ENCODE measurements around the gene C11orf52. TPM values are rescaled to one million over a fixed set of nuclear protein-coding genes. Genes with fewer than 3 reads are reported as not detected.
A peak's percentile ranks its signal among the peaks of the same experiment; 100 is the strongest.

C11orf52 gene
- total RNA-seq, 1 experiment from 2014 or later, result 0.53 TPM

DNA sequence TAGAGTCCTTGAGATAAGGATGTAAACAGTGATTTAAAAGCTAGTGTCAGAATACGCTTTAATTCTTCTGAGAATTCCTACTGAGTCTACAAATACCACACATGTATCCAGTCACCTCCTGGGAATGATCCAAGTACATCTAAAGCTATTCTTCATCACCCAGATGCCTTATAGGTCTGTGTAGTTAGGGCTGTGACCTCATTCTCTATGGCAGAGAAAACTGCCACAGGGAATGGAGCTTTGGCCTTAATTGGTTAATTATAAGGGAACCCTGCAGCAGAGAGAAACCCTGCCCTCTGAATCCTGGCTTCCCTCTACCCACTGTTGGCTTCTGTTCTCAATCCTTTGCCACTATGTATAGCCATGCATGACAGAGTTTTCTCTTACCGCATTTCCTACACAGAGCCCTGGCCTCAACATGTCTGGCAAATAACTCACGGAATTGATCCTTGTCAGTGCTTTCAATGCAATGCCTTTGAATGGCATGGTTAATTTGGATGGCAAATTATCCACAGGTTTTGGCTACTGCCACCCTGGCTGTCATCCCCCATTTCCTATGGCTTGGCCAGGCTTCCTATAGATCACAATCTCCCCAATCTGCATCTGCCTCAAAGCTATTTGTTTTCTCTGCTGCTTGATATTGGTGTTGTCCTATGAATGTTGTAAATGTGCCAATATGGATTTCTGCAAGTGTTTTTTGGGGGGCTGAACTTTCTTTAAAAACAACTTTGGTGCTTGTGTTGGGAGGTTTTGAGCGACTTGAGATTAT, 21.3 kb downstream of the C11orf52 start:
- H3K36me3 ChIP-seq, result no peaks in the 10 kb centered on the region
- no peak for DNase-seq
- no peaks in the 10 kb centered on the region for H3K9me3 ChIP-seq (replicated peaks)
- H3K4me1 ChIP-seq, result peaks cover 9% of the 10 kb centered on the region; the same call in 1 of the 2 replicates
- H3K27me3 ChIP-seq, result no peaks in the 10 kb centered on the region
- H3K27ac ChIP-seq, result no peak overlapping the region
- H3K4me3 ChIP-seq, result no peak overlapping the region

DNA sequence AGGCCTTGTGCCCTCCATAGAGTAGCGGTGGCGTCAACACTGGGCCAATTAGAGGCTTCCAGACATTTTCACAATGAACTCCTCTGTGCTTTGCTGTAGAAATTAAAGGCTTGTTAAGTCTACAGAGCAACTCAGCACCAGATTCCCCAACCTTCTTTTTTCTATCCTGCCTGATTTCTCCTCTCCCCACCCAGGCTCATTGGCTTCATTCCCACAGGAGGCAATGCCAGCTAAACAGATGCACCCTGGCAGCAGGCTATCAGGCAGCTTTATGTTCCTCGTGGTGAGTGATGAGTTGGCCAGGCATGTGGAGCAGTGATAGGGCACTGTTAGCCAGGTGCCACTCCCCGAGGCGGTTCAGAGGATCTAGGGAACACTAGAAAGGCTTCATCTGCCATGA, 23.2 kb downstream of the C11orf52 start:
- peak in 1 of 2 experiments; percentile 34 for DNase-seq
- Histone ChIP-seq H3K4me1 (0 out of 2 replicates have a peak, but pooled peaks cover 5% of the 10 kb centered on the region), H3K27ac (no peak overlapping the region), H3K4me3 (no peak overlapping the region), H3K27me3 (no peaks in the 10 kb centered on the region), H3K36me3 (no peaks in the 10 kb centered on the region), H3K9me3 (replicated peaks) (no peaks in the 10 kb centered on the region)

DNA sequence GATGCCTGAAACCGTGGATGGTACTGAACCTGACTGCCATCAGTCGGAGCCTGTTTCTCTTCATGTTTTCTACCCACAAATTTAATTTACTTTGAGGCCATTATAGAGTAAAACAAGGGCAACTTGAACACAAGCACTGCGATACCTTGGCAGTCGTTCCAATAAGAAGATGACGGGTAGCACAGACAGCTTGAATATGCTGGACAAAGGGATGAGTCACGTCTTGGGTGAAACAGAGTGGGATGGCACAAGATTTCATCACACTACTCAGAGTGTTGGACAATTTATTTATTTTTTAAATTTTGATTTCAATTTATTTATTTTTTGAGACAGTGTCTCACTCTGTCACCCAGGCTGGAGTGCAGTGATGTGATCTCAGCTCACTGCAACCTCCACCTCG, 24.1 kb downstream of the C11orf52 start:
- 0 out of 2 replicates have a peak, but pooled peaks cover 2% of the 10 kb centered on the region for H3K4me1 ChIP-seq
- H3K9me3 ChIP-seq (replicated peaks), result no peaks in the 10 kb centered on the region
- DNase-seq, result no peak

DNA sequence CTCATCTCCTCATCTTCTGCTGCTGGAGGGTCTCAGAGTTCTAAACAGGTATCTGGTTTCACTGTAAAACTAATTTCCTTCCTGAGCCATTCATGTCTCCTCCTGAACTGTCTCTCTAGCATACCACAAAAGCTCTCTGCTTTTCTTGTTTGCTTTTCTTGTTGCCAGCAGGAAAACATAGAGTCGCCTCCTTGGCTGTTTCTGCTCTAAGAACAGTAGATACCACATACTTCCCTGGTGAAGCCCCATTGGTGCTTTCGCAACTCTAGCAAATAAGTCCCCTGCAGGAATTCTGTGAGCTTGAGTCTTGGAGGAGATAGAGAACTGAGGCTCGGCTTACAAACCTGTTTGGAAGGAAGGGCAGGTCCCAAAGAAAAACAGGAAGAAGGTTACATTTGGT, 25.4 kb downstream of the C11orf52 start:
- Histone ChIP-seq H3K27me3 (no peaks in the 10 kb centered on the region), H3K27ac (no peak overlapping the region), H3K9me3 (replicated peaks) (no peaks in the 10 kb centered on the region), H3K4me3 (no peak overlapping the region), H3K4me1 (0 out of 2 replicates have a peak, but pooled peaks cover 2% of the 10 kb centered on the region), H3K36me3 (no peaks in the 10 kb centered on the region)
- no peak for DNase-seq

More for the DNA sequence above, 24.1 kb downstream of the C11orf52 start:
- Histone ChIP-seq H3K27me3 (no peaks in the 10 kb centered on the region), H3K36me3 (no peaks in the 10 kb centered on the region), H3K27ac (no peak overlapping the region), H3K4me3 (no peak overlapping the region)

DNA sequence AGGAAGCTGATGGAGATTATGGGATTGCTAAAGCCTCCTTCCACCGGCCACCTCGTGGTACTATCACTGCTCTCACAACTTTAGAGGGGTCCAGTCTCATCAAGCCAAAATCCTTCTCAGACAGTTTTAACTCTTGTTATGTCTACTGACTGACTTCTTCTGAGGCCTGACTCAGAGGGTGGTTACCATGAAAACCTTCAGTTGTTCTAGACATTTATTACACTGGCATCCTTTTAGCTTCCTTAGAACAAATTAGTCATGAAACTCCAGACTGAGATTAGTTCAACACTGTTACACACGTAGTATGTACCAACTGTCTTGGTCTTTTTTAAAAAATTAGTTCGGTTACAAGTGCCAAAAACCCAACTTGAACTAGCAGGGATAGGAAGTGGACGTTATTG, 25.9 kb downstream of the C11orf52 start:
- no peak for DNase-seq
- Histone ChIP-seq H3K27me3 (no peaks in the 10 kb centered on the region), H3K4me1 (0 out of 2 replicates have a peak, but pooled peaks cover 2% of the 10 kb centered on the region), H3K4me3 (no peak overlapping the region), H3K36me3 (no peaks in the 10 kb centered on the region), H3K9me3 (replicated peaks) (no peaks in the 10 kb centered on the region), H3K27ac (no peak overlapping the region)

DNA sequence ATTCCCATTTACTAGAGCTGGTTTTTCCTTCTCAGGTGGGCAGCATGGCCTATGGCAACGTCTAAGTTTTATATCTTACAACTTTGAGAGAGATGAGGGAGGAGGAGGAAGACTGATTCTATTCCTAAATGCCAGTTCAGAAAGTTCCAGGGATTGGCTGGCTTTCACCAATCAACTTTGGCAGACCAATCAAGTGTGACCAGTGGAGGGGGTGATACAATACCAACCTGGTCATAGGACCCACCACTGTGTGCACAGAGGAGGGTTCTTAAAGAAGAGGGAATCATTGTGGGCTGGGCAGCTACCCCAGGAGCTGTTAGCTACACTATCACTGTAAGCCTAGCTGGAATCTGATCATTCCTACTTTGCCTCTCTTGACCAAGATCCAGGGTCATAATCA, 26.5 kb downstream of the C11orf52 start:
- no peaks in the 10 kb centered on the region for H3K36me3 ChIP-seq
- no peaks in the 10 kb centered on the region for H3K9me3 ChIP-seq (replicated peaks)
- DNase-seq, result no peak
- H3K4me3 ChIP-seq, result no peak overlapping the region
- 0 out of 2 replicates have a peak, but pooled peaks cover 2% of the 10 kb centered on the region for H3K4me1 ChIP-seq
- H3K27ac ChIP-seq, result no peak overlapping the region
- H3K27me3 ChIP-seq, result no peaks in the 10 kb centered on the region

DNA sequence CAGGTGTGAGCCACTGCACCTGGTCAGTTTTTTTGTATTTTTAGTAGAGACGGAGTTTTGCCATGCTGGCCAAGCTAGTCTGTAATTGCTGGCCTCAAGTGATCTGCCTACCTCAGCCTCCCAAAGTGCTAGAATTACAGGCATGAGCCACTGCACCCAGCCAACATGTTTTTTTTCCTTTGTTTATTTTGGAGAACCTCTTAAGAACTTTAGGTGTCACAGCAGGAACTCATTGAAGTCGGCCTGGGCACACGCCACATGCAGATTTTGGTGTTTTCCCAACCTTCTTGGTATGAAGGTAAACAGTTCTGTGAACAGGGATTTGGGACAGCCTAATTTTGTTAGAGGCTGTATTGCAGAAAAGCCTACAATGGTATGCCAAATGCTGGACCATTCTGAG, 27.8 kb downstream of the C11orf52 start:
- DNase-seq, result no peak
- 0 out of 2 replicates have a peak, but pooled peaks cover 2% of the 10 kb centered on the region for H3K4me1 ChIP-seq
- no peak overlapping the region for H3K4me3 ChIP-seq
- H3K9me3 ChIP-seq (replicated peaks), result no peaks in the 10 kb centered on the region
- no peaks in the 10 kb centered on the region for H3K27me3 ChIP-seq
- H3K27ac ChIP-seq, result no peak overlapping the region
- H3K36me3 ChIP-seq, result no peaks in the 10 kb centered on the region

DNA sequence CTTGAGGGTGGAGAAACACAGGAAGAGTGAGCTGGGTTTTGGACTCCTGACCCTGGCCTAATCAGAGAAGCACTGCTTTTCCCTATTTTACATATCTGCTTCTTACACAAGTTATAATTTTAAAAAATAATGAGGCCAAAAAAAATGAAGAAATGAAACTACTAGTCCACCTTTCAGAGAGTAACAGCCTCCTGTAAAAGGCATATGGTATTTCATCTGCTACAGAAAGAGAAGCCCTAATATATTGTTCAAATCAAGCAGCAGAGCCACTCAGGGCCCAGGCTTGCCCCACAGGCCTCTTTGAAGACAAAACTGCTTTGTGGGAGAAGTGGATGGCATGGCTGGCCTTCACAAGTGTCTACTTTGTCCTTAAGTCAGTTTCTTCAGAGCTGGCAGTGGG, 28.4 kb downstream of the C11orf52 start:
- H3K27me3 ChIP-seq, result no peaks in the 10 kb centered on the region
- H3K4me1 ChIP-seq, result no peaks in the 10 kb centered on the region

DNA sequence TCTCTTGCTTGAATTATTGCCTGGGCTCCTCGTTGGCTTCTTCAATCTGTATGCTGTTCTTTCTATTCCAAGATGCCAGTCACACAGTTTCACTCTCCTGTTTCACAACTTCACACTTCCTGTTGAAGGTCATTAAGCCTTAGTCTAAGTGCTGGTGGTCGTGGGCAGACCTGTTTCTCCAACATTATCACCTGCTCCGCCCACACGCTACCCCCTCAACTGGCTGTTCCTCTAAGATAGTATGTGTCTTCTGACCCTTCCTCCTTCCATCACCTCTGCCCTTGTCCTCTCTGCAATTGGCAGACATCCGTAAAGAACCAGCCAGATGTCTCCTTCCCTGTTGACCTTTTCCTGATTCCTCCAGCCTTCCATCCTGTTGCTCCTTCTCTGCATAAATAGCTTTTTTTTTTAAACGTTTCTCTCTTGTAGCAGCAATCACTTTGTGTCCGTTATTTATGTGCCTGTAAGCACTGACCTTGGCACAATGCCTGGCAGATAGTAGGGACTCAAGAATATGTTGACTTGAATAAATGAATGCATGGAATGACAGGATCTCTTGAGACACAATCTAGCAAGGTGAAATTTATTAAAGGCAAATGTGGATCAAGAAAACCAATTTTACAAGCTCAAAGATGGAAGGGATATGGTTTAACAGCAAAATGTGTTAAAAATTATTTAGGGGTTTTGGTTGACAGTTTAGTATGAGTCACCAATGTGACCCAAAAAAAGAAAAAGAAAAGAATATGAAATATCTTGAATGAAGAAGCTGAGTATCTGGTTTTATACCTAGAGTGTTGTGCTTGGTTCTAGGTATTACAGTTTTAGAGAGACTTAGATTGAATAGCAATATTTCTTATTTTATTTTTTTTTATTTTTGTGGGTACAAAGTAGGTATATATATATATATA, 31.1 kb downstream of the C11orf52 start:
- no peaks in the 10 kb centered on the region for H3K4me1 ChIP-seq
- H3K4me3 ChIP-seq, result no peak overlapping the region
- no peak for DNase-seq
- no peaks in the 10 kb centered on the region for H3K9me3 ChIP-seq (replicated peaks)
- H3K36me3 ChIP-seq, result no peaks in the 10 kb centered on the region
- no peaks in the 10 kb centered on the region for H3K27me3 ChIP-seq
- H3K27ac ChIP-seq, result no peak overlapping the region

More for the DNA sequence above, 28.4 kb downstream of the C11orf52 start:
- H3K36me3 ChIP-seq, result no peaks in the 10 kb centered on the region
- no peak overlapping the region for H3K4me3 ChIP-seq
- H3K9me3 ChIP-seq (replicated peaks), result no peaks in the 10 kb centered on the region
- DNase-seq, result no peak
- no peak overlapping the region for H3K27ac ChIP-seq

DNA sequence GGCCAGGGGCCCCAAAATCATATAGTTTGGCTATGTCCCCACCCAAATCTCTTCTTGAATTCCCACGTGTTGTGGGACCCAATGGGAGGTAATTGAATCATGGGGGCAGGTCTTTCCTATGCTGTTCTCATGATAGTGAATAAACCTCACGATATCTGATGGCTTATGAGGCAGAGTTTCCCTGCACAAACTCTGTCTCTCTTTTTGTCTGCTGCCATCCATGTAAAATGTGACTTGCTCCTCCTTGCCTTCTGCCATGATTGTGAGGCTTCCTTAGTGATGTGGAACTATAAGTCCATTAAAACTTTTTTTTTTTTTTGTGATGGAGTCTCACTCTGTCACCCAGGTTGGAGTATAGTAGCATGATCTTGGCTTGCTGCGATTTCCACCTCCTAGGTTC, 32.9 kb downstream of the C11orf52 start:
- no peak for DNase-seq
- no peaks in the 10 kb centered on the region for H3K4me1 ChIP-seq
- H3K27me3 ChIP-seq, result no peaks in the 10 kb centered on the region
- H3K27ac ChIP-seq, result no peak overlapping the region
- H3K36me3 ChIP-seq, result no peaks in the 10 kb centered on the region
- H3K4me3 ChIP-seq, result no peak overlapping the region
- no peaks in the 10 kb centered on the region for H3K9me3 ChIP-seq (replicated peaks)

DNA sequence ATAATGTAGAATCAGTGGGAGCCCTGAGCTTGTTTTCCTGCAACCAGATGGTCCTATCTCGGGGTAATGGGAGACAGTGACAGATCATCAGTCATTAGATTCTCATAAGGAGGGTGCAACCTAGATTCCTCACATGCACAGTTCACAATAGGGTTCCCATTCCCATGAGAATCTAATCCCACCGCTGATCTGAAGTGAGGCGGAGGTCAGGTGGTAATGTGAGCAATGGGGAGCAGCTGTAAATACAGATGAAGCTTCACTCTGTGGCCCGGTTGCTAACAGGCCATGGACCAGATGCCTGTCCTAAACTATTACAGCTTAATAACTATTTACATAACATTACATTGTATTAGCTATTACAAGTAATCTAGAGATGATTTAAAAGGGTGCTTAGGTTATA, 35.4 kb downstream of the C11orf52 start:
- H3K9me3 ChIP-seq (replicated peaks), result no peaks in the 10 kb centered on the region
- H3K36me3 ChIP-seq, result no peaks in the 10 kb centered on the region
- H3K4me1 ChIP-seq, result peaks cover 16% of the 10 kb centered on the region
- peak; percentile 20 to 42 for DNase-seq
- no peak overlapping the region for H3K4me3 ChIP-seq
- H3K27ac ChIP-seq, result no peak overlapping the region
- H3K27me3 ChIP-seq, result no peaks in the 10 kb centered on the region

DNA sequence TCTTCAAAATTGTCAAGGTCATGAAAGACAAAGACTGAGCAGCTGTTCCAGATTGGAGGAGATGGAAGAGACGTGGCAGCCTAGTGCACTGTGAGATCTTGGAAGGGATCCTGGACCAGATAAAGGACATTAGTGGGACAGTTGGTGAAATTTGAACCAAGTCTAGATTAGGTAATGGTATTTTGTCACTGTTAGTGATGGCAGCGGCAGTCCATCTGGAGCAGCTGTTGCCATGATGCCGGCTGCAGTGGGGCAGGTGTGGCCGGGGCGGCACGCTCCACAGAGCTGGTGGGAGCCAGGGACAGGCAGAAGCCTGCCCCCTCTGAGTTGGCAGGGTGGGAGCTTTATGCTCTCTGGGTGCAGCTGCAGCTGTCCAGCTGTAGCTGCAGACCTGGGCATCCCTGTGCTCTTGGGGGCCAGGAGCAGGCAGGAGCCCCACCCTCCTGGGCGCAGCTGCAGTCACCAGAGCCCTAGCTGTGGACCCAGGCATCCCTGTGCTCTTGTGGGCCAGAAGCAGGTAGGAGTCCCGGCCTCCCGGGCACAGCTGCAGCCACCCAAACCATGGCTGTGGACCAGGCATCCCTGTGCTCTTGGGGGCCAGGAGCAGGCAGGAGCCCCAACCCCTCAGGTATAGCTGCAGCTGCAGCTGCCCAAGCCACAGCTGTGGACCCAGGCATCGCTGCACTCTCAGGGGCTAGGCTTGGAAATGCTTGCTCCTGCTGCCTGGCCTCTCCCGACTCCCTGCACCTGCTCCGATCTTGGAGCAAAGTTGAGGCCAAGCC, 39.1 kb downstream of the C11orf52 start:
- peak; percentile 91 for DNase-seq
- Histone ChIP-seq H3K4me3 (no peak overlapping the region), H3K4me1 (peaks cover 16% of the 10 kb centered on the region), H3K27ac (peak overlapping the region; percentile 77), H3K9me3 (replicated peaks) (no peaks in the 10 kb centered on the region), H3K36me3 (no peaks in the 10 kb centered on the region), H3K27me3 (no peaks in the 10 kb centered on the region)

DNA sequence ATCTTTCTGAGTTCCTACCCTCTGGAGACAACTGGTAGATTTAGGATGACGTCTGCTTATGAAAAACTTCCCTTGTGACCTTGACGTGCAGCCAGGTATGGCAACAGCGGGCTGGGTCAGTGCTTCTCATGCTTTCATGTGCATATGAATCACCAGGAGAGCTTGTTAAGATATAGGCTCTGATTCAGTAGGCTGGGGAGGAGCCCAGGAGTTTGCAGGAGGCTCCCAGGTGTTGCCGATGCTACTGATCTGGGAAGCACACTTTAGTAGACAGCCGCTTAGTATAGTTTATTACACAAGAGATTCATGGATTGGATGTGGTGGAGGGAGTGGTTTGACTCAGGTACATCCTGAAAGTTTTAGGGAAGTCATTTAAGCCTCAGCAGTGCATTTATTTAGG, 42.2 kb downstream of the C11orf52 start:
- no peak overlapping the region for H3K4me3 ChIP-seq
- DNase-seq, result no peak
- H3K4me1 ChIP-seq, result peaks cover 18% of the 10 kb centered on the region
- H3K27me3 ChIP-seq, result no peaks in the 10 kb centered on the region
- no peak overlapping the region for H3K27ac ChIP-seq
- H3K36me3 ChIP-seq, result no peaks in the 10 kb centered on the region
- H3K9me3 ChIP-seq (replicated peaks), result no peaks in the 10 kb centered on the region

DNA sequence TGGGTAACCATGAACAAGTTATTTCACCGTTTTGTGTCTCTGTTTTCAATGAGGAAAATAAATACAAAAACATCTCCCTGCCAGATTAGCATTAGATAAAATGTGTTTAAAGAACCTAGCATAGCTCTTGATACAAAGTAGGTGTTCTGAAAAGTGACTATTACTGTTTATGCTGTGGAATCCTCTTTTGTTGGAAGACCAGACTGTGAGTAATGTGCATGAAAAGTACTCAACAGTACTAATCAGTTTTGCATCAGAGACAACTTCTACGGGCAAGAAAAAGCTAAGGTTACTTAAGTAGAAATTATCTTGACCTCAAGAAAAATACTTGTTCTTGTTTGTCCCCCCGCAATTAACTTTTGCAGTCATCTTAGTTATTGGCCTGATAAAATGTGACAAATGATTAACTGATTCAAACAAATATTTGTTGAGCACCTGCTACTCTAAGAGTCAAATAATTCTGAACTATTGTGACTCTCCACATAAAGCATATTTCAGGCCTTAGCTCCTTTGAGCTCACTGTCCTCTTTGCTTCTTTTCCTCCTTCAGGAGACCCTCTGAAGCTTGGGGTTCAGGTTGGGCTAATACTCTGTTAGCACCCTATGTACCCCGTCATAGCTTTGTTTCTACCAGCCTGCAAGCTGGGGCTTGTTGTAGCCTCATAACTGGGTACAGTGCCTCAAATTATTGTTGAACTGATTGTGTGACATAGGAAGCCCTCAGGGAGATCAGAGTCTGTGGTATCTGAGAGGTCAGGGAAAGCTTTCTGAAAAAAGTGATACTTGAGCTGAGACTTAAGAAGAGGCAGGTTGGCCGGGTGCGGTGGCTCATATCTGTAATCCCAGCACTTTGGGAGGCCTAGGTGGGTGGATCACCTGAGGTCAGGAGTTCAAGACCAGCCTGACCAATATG, 42.9 kb downstream of the C11orf52 start:
- H3K27ac ChIP-seq, result no peak overlapping the region
- H3K4me3 ChIP-seq, result no peak overlapping the region
- H3K36me3 ChIP-seq, result no peaks in the 10 kb centered on the region
- no peaks in the 10 kb centered on the region for H3K9me3 ChIP-seq (replicated peaks)
- H3K4me1 ChIP-seq, result peaks cover 18% of the 10 kb centered on the region
- no peak for DNase-seq
- no peaks in the 10 kb centered on the region for H3K27me3 ChIP-seq
